Activated CD4-positive, alpha-beta T cell treated with anti-CD3 and anti-CD28 coated beads for 48 hours (primary cell): ENCODE data around the gene FANCM.

Source experiments
- DNase-seq: peaks from one replicate; pipeline ENCODE4 v3.0.0-alpha.2; 2020

FANCM gene

GRCh38 chr14:45247427-45247826 is 111.7 kb downstream of the FANCM start:
- DNase-seq, result no peak

GRCh38 chr14:45249856-45250575 is 114.3 kb downstream of the FANCM start:
- no peak for DNase-seq
